ENCODE data around the gene GPS1. TPM values are rescaled to one million over a fixed set of nuclear protein-coding genes. Genes with fewer than 3 reads are reported as not detected.

Gene GPS1
- total and polyA plus RNA-seq, 11 donors, result 76.7 to 151 (median 85.0) TPM

DNA sequence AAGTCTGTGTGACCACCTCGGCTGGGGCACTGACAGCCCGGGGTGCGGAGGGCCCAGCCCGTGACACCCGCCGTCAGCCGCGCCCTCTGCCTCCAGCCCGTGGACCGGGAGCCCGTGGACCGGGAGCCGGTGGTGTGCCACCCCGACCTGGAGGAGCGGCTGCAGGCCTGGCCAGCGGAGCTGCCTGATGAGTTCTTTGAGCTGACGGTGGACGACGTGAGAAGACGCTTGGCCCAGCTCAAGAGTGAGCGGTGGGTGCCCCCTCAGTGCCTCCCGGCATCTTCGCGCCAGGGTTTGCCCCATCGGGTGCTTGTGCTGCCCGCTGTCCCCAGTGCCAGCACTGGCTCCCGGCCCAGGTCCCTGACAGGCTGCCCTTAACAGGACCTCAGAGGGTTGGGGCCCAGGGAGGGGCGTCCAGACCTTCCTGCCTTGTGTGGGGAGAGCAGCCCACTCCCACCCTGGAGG lies 42.7 kb upstream of the GPS1 start:
- Histone ChIP-seq H3K27ac (peak overlapping the region in 2 of 12 donors; percentile 9 to 44), H3K4me3 (no peak overlapping the region), H3K27me3 (no peaks in the 10 kb centered on the region), H3K9me3 (no peaks in the 10 kb centered on the region), H3K36me3 (peaks cover 0 to 9% (median 0%) of the 10 kb centered on the region in 9 donors), H3K4me1 (peaks cover 0 to 57% (median 19%) of the 10 kb centered on the region in 12 donors)
- 53 to 86% (median 70%) methylated on average over 20 to 28 of the region's 28 CpGs for WGBS, 4 donors
- peak in 3 of 5 donors; percentile 40 to 76 (median 68) for DNase-seq
- no peak for TF ChIP-seq POLR2A (IDR thresholded peaks at IDR 0.05)
- TF ChIP-seq, protein P1, sequence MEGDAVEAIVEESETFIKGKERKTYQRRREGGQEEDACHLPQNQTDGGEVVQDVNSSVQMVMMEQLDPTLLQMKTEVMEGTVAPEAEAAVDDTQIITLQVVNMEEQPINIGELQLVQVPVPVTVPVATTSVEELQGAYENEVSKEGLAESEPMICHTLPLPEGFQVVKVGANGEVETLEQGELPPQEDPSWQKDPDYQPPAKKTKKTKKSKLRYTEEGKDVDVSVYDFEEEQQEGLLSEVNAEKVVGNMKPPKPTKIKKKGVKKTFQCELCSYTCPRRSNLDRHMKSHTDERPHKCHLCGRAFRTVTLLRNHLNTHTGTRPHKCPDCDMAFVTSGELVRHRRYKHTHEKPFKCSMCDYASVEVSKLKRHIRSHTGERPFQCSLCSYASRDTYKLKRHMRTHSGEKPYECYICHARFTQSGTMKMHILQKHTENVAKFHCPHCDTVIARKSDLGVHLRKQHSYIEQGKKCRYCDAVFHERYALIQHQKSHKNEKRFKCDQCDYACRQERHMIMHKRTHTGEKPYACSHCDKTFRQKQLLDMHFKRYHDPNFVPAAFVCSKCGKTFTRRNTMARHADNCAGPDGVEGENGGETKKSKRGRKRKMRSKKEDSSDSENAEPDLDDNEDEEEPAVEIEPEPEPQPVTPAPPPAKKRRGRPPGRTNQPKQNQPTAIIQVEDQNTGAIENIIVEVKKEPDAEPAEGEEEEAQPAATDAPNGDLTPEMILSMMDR (IDR thresholded peaks at IDR 0.05), result no peak
- ATAC-seq, result peak in 1 of 4 donors; percentile 6
- intact Hi-C loops (cut with DNase I), result no loop called here

DNA sequence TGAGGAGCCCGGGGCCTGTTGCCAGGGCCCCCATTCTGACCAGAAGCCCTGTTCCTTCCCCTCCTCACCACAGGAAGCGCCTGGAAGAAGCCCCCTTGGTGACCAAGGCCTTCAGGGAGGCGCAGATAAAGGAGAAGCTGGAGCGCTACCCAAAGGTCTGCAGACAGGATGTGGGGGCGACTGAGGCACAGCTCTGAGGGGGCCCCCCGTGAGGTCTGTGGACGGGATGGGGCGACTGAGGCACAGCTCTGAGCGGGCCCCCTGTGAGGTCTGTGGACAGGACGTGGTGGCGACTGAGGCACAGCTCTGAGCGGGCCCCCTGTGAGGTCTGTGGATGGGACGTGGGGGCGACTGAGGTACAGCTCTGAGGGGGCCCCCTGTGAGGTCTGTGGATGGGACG lies 42.3 kb upstream of the GPS1 start:
- peak overlapping the region in 2 of 12 donors; percentile 9 to 44 for H3K27ac ChIP-seq
- peaks cover 0 to 9% (median 0%) of the 10 kb centered on the region in 9 donors for H3K36me3 ChIP-seq
- DNase-seq, result no peak
- no peak for ATAC-seq
- TF ChIP-seq, protein P1 (IDR thresholded peaks at IDR 0.05), result no peak
- TF ChIP-seq POLR2A (IDR thresholded peaks at IDR 0.05), result no peak
- 83 to 98% (median 94%) methylated on average over 11 to 15 of the region's 15 CpGs for WGBS, 4 donors
- no peak overlapping the region for H3K4me3 ChIP-seq
- H3K9me3 ChIP-seq, result no peaks in the 10 kb centered on the region
- peaks cover 0 to 61% (median 18%) of the 10 kb centered on the region in 12 donors for H3K4me1 ChIP-seq
- intact Hi-C loops (cut with DNase I), result no loop called here
- no peaks in the 10 kb centered on the region for H3K27me3 ChIP-seq

DNA sequence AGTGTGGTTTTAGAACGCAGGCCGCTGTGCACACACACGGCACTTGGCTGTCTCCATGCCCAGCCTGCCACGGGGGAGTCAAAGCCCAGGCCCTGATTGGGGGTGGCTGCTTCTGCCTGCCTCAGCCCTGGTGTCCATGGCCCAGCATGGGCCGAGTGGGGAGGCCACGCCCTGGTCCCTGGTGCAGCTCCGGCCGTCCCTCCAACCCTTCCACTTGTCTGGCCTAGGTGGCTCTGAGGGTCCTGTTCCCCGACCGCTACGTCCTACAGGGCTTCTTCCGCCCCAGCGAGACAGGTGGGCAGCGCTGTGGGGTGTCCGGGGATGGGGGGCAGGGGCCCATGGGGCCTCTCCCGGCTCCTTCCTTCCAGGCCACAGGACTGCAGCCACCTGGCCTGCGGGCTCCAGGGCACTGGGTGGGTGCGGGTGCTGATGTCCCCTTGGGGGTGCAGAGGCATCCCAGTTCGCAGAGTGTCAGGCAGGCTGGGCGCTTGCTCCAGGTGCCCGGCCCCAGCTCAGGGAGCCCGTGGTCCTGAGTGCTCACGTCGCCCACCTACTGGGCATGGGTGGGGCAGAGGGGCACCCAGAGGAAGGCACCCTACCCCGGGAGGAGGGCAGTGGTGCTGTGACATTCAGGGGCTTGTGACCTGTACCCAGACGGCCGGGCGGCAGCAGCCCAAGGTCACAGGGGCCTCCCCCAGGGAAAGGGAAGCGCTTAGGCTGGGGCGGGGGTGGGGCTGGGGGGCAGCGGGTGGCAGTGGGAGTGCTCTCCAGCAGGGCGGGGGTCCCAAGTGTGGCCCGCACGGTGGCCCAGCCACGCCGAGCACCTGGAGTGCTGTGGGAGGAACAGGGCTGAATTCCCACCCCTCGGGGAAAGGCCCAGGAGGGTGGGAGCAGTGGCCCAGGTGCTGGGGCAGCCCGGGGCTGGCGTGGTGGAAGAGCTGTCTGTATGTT lies 40.8 kb upstream of the GPS1 start:
- no peak overlapping the region for H3K4me3 ChIP-seq
- ATAC-seq (no peak), DNase-seq (no peak)
- H3K27ac ChIP-seq, result no peak overlapping the region
- peaks cover 0 to 9% (median 0%) of the 10 kb centered on the region in 9 donors for H3K36me3 ChIP-seq
- no peaks in the 10 kb centered on the region for H3K27me3 ChIP-seq
- H3K9me3 ChIP-seq, result no peaks in the 10 kb centered on the region
- H3K4me1 ChIP-seq, result peaks cover 0 to 62% (median 18%) of the 10 kb centered on the region in 12 donors
- intact Hi-C loops (cut with DNase I), result no loop called here
- TF ChIP-seq, protein P1 (IDR thresholded peaks at IDR 0.05), result no peak
- no peak for TF ChIP-seq POLR2A (IDR thresholded peaks at IDR 0.05)
- WGBS, 4 donors, result 88 to 95% (median 93%) methylated on average over 19 to 39 of the region's 39 CpGs

DNA sequence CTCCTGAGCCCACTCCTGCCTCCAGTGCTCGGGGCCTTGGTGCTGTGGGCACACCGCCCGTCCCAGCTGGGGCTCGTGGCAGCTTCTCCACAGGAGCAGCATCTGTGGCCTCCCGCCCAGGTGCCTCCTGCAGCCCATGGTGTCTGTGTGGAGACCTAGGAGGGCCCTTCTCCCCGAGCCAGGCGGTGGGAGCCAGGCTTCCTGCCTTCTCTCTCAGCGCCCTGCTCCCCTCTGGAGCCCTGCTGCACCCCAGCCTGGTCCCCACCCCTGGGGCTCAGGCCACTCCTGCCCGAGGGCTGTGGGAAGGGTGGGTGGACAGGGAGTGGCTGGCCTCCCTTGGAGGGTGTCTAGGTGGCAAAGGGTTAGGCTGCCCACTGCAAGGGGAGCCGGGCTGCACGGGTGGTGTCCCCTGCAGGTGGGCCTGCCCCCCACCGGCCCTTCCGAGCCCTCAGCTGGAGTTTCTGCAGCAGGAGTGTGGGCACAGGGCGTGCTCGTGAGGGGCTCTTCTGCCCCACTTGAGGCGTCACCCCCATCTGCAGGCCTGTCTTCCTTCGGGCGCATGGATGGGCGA lies 40.0 kb upstream of the GPS1 start:
- TF ChIP-seq, protein P1 (IDR thresholded peaks at IDR 0.05), result no peak
- Histone ChIP-seq H3K4me1 (peaks cover 0 to 54% (median 14%) of the 10 kb centered on the region in 12 donors), H3K4me3 (no peak overlapping the region), H3K36me3 (peaks cover 0 to 9% (median 0%) of the 10 kb centered on the region in 9 donors), H3K9me3 (no peaks in the 10 kb centered on the region), H3K27ac (peak overlapping the region in 6 of 12 donors; percentile 88 to 96 (median 90)), H3K27me3 (no peaks in the 10 kb centered on the region)
- 93 to 98% (median 95%) methylated on average over 16 to 19 of the region's 19 CpGs for WGBS, 4 donors
- DNase-seq (no peak), ATAC-seq (no peak)
- intact Hi-C loops (cut with DNase I), result no loop called here
